GM21619 (cell line): ENCODE measurements around the gene SYK.

ENCODE experiments used
- ATAC-seq: cut with Tn5 transposase; IDR thresholded peaks from one replicate; pipeline ENCODE4 v1.9.1; 2021; ENCODE audit not compliant: unreplicated experiment

SYK gene

GRCh38 chr9:90903766-90904424, 102.3 kb downstream of the SYK start:
- ATAC-seq: no peak

GRCh38 chr9:90904706-90905478, 103.3 kb downstream of the SYK start:
- ATAC-seq: no peak

- no peak for ATAC-seq
These were observed 104.2 kb downstream of the SYK start for GRCh38 chr9:90905822-90906221.

- no peak for ATAC-seq
These were observed 104.9 kb downstream of the SYK start for GRCh38 chr9:90906316-90907055.

- ATAC-seq: no peak
These were observed 105.4 kb downstream of the SYK start for GRCh38 chr9:90907056-90907445.

- no peak for ATAC-seq
These were observed 106.2 kb downstream of the SYK start for GRCh38 chr9:90907790-90908189.

- peak; percentile 45 for ATAC-seq
These were observed 107.6 kb downstream of the SYK start for GRCh38 chr9:90909225-90909624.

- peak; percentile 13 for ATAC-seq
These were observed 108.2 kb downstream of the SYK start for GRCh38 chr9:90909747-90910283.

GRCh38 chr9:90914196-90914595, 112.6 kb downstream of the SYK start:
- ATAC-seq: no peak

- peak; percentile 81 for ATAC-seq
These were observed 113.4 kb downstream of the SYK start for GRCh38 chr9:90914868-90915483.

- no peak for ATAC-seq
These were observed 114.1 kb downstream of the SYK start for GRCh38 chr9:90915693-90916092.

GRCh38 chr9:90916147-90916734, 114.6 kb downstream of the SYK start:
- no peak for ATAC-seq

- no peak for ATAC-seq
These were observed 118.3 kb downstream of the SYK start for GRCh38 chr9:90919883-90920282.

GRCh38 chr9:90921104-90921503, 119.5 kb downstream of the SYK start:
- ATAC-seq: no peak

GRCh38 chr9:90921969-90922368, 120.3 kb downstream of the SYK start:
- no peak for ATAC-seq

GRCh38 chr9:90925581-90926257, 124.1 kb downstream of the SYK start:
- no peak for ATAC-seq

- ATAC-seq: no peak
These were observed 125.3 kb downstream of the SYK start for GRCh38 chr9:90926936-90927335.

- no peak for ATAC-seq
These were observed 125.9 kb downstream of the SYK start for GRCh38 chr9:90927496-90927895.

GRCh38 chr9:90929626-90930025, 128.0 kb downstream of the SYK start:
- no peak for ATAC-seq

- ATAC-seq: no peak
These were observed 131.8 kb downstream of the SYK start for GRCh38 chr9:90933468-90933867.
